GM04504 (cell line): Measurements from ENCODE around the gene LSP1.
"Not testable (repeated sequence)": the region's sequence is repeated elsewhere in the genome, so short reads cannot be mapped to it uniquely, and the experiment has no call there.

ENCODE experiments used
- DNase-seq: peaks from one replicate; pipeline ENCODE4 v3.0.0-alpha.2; 2012; ENCODE audit warnings: low read depth

Gene LSP1

GRCh38 chr11:1928891-1929541 lies 76.1 kb downstream of the LSP1 start:
- DNase-seq = no peak

- DNase-seq = no peak
Measured at GRCh38 chr11:1929621-1930461, 77.0 kb downstream of the LSP1 start.

GRCh38 chr11:1930462-1930830 lies 77.6 kb downstream of the LSP1 start:
- no peak for DNase-seq

- no peak for DNase-seq
Measured at GRCh38 chr11:1931341-1932104, 78.6 kb downstream of the LSP1 start.

- no peak for DNase-seq
Measured at GRCh38 chr11:1932105-1932480, 79.2 kb downstream of the LSP1 start.

GRCh38 chr11:1932681-1933080 lies 79.8 kb downstream of the LSP1 start:
- no peak for DNase-seq

GRCh38 chr11:1933416-1934334 lies 80.8 kb downstream of the LSP1 start:
- no peak for DNase-seq

- DNase-seq = no peak
Measured at GRCh38 chr11:1934335-1935155, 81.7 kb downstream of the LSP1 start.

GRCh38 chr11:1935156-1936071 lies 82.5 kb downstream of the LSP1 start:
- no peak for DNase-seq

GRCh38 chr11:1936072-1936780 lies 83.3 kb downstream of the LSP1 start:
- no peak for DNase-seq

- no peak for DNase-seq
Measured at GRCh38 chr11:1936781-1937615, 84.1 kb downstream of the LSP1 start.

- no peak for DNase-seq
Measured at GRCh38 chr11:1937616-1938342, 84.9 kb downstream of the LSP1 start.

- no peak for DNase-seq
Measured at GRCh38 chr11:1938343-1939005, 85.6 kb downstream of the LSP1 start.

GRCh38 chr11:1939006-1939625 lies 86.2 kb downstream of the LSP1 start:
- DNase-seq = no peak

GRCh38 chr11:1939788-1940187 lies 86.9 kb downstream of the LSP1 start:
- not testable (repeated sequence) for DNase-seq
